Measurements from ENCODE around the gene OTX1.
"Not testable (repeated sequence)": the region's sequence is repeated elsewhere in the genome, so short reads cannot be mapped to it uniquely, and the experiment has no call there.

The OTX1 gene

GRCh38 chr2:63050334-63051041 is at the start of gene OTX1:
TSS of gene OTX1 (plus strand) at chr2:63050830. CDS start at chr2:63052991, 2,161 bp downstream.
- peaks cover 72% of the 10 kb centered on the region for H3K4me1 Mint-ChIP-seq (ENCODE audit: low read depth)

DNA sequence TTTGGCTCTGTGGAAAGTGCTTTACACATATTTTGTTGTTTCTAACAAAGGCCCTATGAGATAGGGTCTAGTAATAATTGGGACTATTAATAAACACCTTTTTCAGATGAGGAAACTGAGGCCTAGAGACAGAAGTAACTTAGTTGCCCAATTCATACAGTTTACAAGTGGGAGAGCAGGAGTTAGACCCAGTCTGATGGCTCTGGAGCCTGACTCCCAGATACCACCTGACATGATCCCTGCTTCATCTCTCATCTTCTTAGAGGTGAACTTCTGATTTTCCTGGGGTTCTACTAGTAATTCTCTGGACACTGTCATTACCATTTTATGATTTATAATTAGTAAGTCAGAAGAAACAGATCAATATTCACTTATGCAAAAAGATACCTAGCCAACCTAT is 49.1 kb upstream of the OTX1 start:
- Mint-ChIP-seq H3K27me3 (no peaks in the 10 kb centered on the region), H3K9me3 (no peaks in the 10 kb centered on the region), H3K27ac (no peak overlapping the region), H3K36me3 (ENCODE audit: low read depth) (peaks cover 44% of the 10 kb centered on the region), H3K4me3 (no peak overlapping the region), H3K4me1 (ENCODE audit: low read depth) (no peaks in the 10 kb centered on the region)
- no peak for DNase-seq

More at GRCh38 chr2:63050334-63051041, at the start of gene OTX1:
- Mint-ChIP-seq H3K27ac (no peak within 1 kb of the TSS), H3K27me3 (peaks cover 90% of the 10 kb centered on the region), H3K4me3 (peak within 1 kb of the TSS; percentile 77), H3K9me3 (no peaks in the 10 kb centered on the region), H3K36me3 (ENCODE audit: low read depth) (peaks cover 4% of the 10 kb centered on the region)
- peak; percentile 78 for DNase-seq

DNA sequence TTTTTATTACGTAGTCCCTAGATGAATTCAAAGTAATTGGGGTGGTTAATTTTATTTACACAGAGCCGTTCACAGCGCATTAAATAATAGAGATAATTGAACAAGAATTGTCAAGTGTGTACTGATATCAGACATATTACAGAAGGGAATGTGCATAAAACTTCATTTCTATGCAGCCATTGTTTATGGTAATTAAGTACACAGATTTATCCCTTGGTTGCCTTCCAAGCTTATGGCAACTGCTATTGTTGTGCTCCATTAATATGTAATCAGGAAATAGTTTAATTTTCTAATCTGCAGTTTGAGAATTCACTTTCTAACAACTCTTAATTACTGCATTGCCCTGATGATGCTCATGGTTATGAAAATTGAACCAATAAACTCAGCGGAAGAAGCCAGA is 47.3 kb upstream of the OTX1 start:
- no peak for DNase-seq
- no peaks in the 10 kb centered on the region for H3K4me1 Mint-ChIP-seq (ENCODE audit: low read depth)

GRCh38 chr2:63007813-63008458 is 42.7 kb upstream of the OTX1 start:
- Mint-ChIP-seq H3K27me3 (no peaks in the 10 kb centered on the region), H3K4me1 (ENCODE audit: low read depth) (no peaks in the 10 kb centered on the region), H3K4me3 (no peak overlapping the region), H3K36me3 (ENCODE audit: low read depth) (peaks cover 20% of the 10 kb centered on the region), H3K27ac (no peak overlapping the region), H3K9me3 (no peaks in the 10 kb centered on the region)
- no peak for DNase-seq

More for the DNA sequence above, 47.3 kb upstream of the OTX1 start:
- H3K4me3 Mint-ChIP-seq = no peak overlapping the region
- no peaks in the 10 kb centered on the region for H3K9me3 Mint-ChIP-seq
- H3K27me3 Mint-ChIP-seq = no peaks in the 10 kb centered on the region
- no peak overlapping the region for H3K27ac Mint-ChIP-seq
- peaks cover 37% of the 10 kb centered on the region for H3K36me3 Mint-ChIP-seq (ENCODE audit: low read depth)

GRCh38 chr2:63008838-63009237 is 41.8 kb upstream of the OTX1 start:
- no peaks in the 10 kb centered on the region for H3K4me1 Mint-ChIP-seq (ENCODE audit: low read depth)
- peaks cover 23% of the 10 kb centered on the region for H3K36me3 Mint-ChIP-seq (ENCODE audit: low read depth)
- no peak for DNase-seq
- H3K9me3 Mint-ChIP-seq = no peaks in the 10 kb centered on the region
- no peaks in the 10 kb centered on the region for H3K27me3 Mint-ChIP-seq
- no peak overlapping the region for H3K4me3 Mint-ChIP-seq
- no peak overlapping the region for H3K27ac Mint-ChIP-seq

DNA sequence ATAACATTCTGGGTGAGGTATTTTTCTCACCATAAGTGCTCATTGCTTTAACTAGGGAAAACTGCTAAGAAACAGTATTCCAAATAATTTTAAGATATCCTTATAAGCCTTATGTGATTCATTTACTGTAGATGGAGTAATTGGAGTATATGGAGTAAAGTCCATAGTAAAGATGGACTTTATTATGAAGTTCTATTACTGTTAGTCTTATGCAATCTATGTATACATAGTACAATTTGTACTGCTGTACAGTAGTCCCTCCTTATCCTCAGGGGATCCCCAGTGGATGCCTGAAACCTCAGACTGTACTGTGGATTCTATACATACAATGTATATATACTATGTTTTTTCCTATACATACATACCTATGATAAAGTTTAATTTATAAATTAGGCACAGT is 41.1 kb upstream of the OTX1 start:
- no peak overlapping the region for H3K4me3 Mint-ChIP-seq
- H3K27ac Mint-ChIP-seq = no peak overlapping the region

DNA sequence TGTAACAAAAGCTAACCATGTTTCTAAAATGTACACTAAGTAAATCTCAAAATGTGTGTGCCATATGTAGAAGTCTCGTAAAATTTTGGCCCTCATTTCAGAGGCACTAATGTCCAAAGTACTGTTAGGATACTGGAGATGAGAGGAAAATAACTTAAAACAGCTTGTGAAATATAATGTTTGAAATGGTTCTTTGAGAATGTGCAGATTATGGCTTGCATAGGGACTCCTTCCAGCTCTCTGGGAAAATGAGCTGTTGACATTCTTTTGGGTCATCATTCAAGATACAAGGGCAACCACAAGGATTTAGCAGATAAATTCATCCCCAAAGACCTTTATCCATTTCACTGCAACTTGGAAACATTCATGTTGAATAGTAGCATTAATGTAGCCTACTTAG is 38.1 kb upstream of the OTX1 start:
- no peaks in the 10 kb centered on the region for H3K27me3 Mint-ChIP-seq
- DNase-seq = no peak
- H3K9me3 Mint-ChIP-seq = no peaks in the 10 kb centered on the region
- no peaks in the 10 kb centered on the region for H3K4me1 Mint-ChIP-seq (ENCODE audit: low read depth)
- no peak overlapping the region for H3K4me3 Mint-ChIP-seq
- H3K27ac Mint-ChIP-seq = no peak overlapping the region
- peaks cover 21% of the 10 kb centered on the region for H3K36me3 Mint-ChIP-seq (ENCODE audit: low read depth)

More for the DNA sequence above, 41.1 kb upstream of the OTX1 start:
- Mint-ChIP-seq H3K27me3 (no peaks in the 10 kb centered on the region), H3K36me3 (ENCODE audit: low read depth) (peaks cover 20% of the 10 kb centered on the region), H3K4me1 (ENCODE audit: low read depth) (no peaks in the 10 kb centered on the region), H3K9me3 (no peaks in the 10 kb centered on the region)
- no peak for DNase-seq

- peaks cover 21% of the 10 kb centered on the region for H3K36me3 Mint-ChIP-seq (ENCODE audit: low read depth)
- no peak for DNase-seq
- H3K4me1 Mint-ChIP-seq (ENCODE audit: low read depth) = no peaks in the 10 kb centered on the region
- H3K27me3 Mint-ChIP-seq = no peaks in the 10 kb centered on the region
- no peaks in the 10 kb centered on the region for H3K9me3 Mint-ChIP-seq
- H3K27ac Mint-ChIP-seq = no peak overlapping the region
- no peak overlapping the region for H3K4me3 Mint-ChIP-seq
These were observed 37.2 kb upstream of the OTX1 start for GRCh38 chr2:63013438-63013837.

- H3K4me3 Mint-ChIP-seq = no peak overlapping the region
These were observed 35.2 kb upstream of the OTX1 start for GRCh38 chr2:63015389-63015788.

GRCh38 chr2:63018439-63018838 is 32.2 kb upstream of the OTX1 start:
- Mint-ChIP-seq H3K9me3 (no peaks in the 10 kb centered on the region), H3K27me3 (no peaks in the 10 kb centered on the region), H3K27ac (no peak overlapping the region), H3K4me3 (no peak overlapping the region), H3K4me1 (ENCODE audit: low read depth) (no peaks in the 10 kb centered on the region), H3K36me3 (ENCODE audit: low read depth) (peaks cover 20% of the 10 kb centered on the region)
- no peak for DNase-seq

More at GRCh38 chr2:63015389-63015788, 35.2 kb upstream of the OTX1 start:
- Mint-ChIP-seq H3K27ac (no peak overlapping the region), H3K36me3 (ENCODE audit: low read depth) (peaks cover 21% of the 10 kb centered on the region), H3K9me3 (no peaks in the 10 kb centered on the region), H3K27me3 (no peaks in the 10 kb centered on the region), H3K4me1 (ENCODE audit: low read depth) (no peaks in the 10 kb centered on the region)
- no peak for DNase-seq

DNA sequence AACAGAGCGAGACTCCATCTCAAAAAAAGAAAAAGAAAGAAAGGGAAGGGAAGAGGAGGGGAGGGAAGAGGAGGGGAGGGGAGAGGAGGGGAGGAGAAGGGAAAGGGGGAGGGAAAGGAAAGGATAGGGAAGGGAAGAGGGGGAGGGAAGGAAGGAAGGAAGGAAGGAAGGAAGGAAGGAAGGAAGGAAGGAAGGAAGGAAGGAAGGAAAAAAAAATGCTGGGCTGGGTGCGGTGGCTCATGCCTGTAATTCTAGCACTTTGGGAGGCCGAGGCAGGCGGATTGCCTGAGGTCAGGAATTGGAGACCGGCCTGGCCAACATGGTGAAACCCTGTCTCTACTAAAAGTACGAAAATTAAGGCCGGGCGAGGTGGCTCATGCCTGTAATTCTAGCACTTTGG is 30.9 kb upstream of the OTX1 start:
- H3K4me3 Mint-ChIP-seq; H3K27ac Mint-ChIP-seq; H3K27me3 Mint-ChIP-seq; DNase-seq; H3K9me3 Mint-ChIP-seq; H3K4me1 Mint-ChIP-seq (ENCODE audit: low read depth): not testable (repeated sequence)
- H3K36me3 Mint-ChIP-seq (ENCODE audit: low read depth) = peaks cover 18% of the 10 kb centered on the region

DNA sequence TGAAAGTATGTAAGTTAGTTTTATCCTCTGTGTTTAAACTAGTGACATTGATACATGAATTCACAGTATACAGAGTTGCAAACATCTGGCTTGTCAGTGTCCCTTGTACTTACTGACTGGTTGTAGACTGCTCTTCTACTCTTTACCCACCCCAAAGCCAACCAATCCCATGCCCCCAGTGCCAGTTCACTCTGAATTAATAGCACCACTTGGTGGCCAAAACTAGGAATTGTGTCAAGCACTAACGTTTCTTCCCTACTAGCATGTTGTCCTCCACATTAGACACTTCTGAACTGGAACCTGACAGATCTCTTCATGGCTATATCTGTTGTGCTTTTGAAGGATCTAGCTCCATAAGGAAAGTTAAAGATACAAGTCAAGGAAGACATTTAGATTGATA is 27.2 kb upstream of the OTX1 start:
- H3K36me3 Mint-ChIP-seq (ENCODE audit: low read depth) = peaks cover 21% of the 10 kb centered on the region
- no peak overlapping the region for H3K27ac Mint-ChIP-seq
- no peaks in the 10 kb centered on the region for H3K27me3 Mint-ChIP-seq
- H3K4me1 Mint-ChIP-seq (ENCODE audit: low read depth) = no peaks in the 10 kb centered on the region
- no peaks in the 10 kb centered on the region for H3K9me3 Mint-ChIP-seq
- no peak overlapping the region for H3K4me3 Mint-ChIP-seq
- DNase-seq = no peak

DNA sequence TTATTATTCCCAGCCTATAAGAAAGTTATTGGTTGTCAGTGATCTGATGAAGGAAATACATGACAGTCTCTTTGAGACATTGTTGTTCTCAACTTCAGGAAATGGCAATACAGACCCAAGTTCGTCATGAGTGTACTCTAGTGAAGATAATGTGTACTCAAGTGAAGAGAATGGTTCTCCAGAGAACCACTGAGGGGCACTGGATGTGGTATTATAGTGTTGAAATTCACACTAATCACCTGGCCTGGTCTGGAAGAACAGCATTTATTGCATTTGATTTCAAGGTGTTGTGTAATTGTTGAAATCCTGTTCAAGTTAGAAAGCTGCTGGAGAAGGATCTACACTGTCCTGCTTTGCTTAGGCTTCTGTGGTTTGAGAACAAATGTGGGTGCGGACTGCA is 23.4 kb upstream of the OTX1 start:
- no peak for DNase-seq
- no peaks in the 10 kb centered on the region for H3K9me3 Mint-ChIP-seq
- peaks cover 12% of the 10 kb centered on the region for H3K36me3 Mint-ChIP-seq (ENCODE audit: low read depth)
- no peaks in the 10 kb centered on the region for H3K27me3 Mint-ChIP-seq
- H3K4me3 Mint-ChIP-seq = no peak overlapping the region
- H3K27ac Mint-ChIP-seq = no peak overlapping the region
- H3K4me1 Mint-ChIP-seq (ENCODE audit: low read depth) = no peaks in the 10 kb centered on the region

DNA sequence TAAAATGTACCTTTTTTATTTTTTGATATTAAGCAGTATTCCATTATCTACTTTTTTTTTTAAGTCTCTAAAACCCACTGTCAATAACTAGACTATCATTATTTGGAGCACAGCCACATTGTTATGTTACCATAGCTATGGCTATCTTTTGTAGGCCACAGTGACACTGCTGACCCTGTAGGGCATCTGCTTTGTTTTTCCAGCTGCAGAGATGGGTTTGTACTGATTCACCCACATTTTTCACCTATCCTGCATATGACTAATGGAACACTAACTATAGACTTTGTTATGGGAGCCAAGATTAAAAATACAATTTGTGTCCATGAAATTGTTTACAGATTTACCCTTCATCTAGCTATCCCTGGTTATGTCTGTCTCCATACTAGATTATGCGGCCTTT is 21.6 kb upstream of the OTX1 start:
- Mint-ChIP-seq H3K27ac (no peak overlapping the region), H3K4me3 (no peak overlapping the region), H3K36me3 (ENCODE audit: low read depth) (peaks cover 12% of the 10 kb centered on the region), H3K4me1 (ENCODE audit: low read depth) (no peaks in the 10 kb centered on the region), H3K9me3 (no peaks in the 10 kb centered on the region), H3K27me3 (no peaks in the 10 kb centered on the region)
- no peak for DNase-seq

GRCh38 chr2:63034526-63034925 is 16.1 kb upstream of the OTX1 start:
- DNase-seq = no peak

More at GRCh38 chr2:63034526-63034925, 16.1 kb upstream of the OTX1 start:
- no peak overlapping the region for H3K4me3 Mint-ChIP-seq
- H3K36me3 Mint-ChIP-seq (ENCODE audit: low read depth) = no peaks in the 10 kb centered on the region
- no peak overlapping the region for H3K27ac Mint-ChIP-seq
- no peaks in the 10 kb centered on the region for H3K4me1 Mint-ChIP-seq (ENCODE audit: low read depth)
- no peaks in the 10 kb centered on the region for H3K9me3 Mint-ChIP-seq
- no peaks in the 10 kb centered on the region for H3K27me3 Mint-ChIP-seq

Data from activated T-cell treated with anti-CD3 and anti-CD28 coated beads, Interleukin-2, amount 50 U/mL, for 24 hours (primary cell).